ENCODE measurements around the gene GLIS2.

GLIS2 gene

DNA sequence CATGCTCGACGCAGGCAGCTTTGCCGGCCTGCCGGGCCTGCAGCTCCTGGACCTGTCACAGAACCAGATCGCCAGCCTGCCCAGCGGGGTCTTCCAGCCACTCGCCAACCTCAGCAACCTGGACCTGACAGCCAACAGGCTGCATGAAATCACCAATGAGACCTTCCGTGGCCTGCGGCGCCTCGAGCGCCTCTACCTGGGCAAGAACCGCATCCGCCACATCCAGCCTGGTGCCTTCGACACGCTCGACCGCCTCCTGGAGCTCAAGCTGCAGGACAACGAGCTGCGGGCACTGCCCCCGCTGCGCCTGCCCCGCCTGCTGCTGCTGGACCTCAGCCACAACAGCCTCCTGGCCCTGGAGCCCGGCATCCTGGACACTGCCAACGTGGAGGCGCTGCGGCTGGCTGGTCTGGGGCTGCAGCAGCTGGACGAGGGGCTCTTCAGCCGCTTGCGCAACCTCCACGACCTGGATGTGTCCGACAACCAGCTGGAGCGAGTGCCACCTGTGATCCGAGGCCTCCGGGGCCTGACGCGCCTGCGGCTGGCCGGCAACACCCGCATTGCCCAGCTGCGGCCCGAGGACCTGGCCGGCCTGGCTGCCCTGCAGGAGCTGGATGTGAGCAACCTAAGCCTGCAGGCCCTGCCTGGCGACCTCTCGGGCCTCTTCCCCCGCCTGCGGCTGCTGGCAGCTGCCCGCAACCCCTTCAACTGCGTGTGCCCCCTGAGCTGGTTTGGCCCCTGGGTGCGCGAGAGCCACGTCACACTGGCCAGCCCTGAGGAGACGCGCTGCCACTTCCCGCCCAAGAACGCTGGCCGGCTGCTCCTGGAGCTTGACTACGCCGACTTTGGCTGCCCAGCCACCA, 65.4 kb downstream of the GLIS2 start:
- in situ Hi-C loops (cut with MboI; ENCODE audit: low sequenced_read_pairs), result no loop called here

DNA sequence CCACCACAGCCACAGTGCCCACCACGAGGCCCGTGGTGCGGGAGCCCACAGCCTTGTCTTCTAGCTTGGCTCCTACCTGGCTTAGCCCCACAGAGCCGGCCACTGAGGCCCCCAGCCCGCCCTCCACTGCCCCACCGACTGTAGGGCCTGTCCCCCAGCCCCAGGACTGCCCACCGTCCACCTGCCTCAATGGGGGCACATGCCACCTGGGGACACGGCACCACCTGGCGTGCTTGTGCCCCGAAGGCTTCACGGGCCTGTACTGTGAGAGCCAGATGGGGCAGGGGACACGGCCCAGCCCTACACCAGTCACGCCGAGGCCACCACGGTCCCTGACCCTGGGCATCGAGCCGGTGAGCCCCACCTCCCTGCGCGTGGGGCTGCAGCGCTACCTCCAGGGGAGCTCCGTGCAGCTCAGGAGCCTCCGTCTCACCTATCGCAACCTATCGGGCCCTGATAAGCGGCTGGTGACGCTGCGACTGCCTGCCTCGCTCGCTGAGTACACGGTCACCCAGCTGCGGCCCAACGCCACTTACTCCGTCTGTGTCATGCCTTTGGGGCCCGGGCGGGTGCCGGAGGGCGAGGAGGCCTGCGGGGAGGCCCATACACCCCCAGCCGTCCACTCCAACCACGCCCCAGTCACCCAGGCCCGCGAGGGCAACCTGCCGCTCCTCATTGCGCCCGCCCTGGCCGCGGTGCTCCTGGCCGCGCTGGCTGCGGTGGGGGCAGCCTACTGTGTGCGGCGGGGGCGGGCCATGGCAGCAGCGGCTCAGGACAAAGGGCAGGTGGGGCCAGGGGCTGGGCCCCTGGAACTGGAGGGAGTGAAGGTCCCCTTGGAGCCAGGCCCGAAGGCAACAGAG, 66.3 kb downstream of the GLIS2 start:
- in situ Hi-C loops (cut with MboI; ENCODE audit: low sequenced_read_pairs), result no loop called here

GRCh38 chr16:4382795-4383357, 67.0 kb downstream of the GLIS2 start:
- in situ Hi-C loops (cut with MboI; ENCODE audit: low sequenced_read_pairs), result no loop called here

- in situ Hi-C loops (cut with MboI; ENCODE audit: low sequenced_read_pairs), result no loop called here
Observed at GRCh38 chr16:4383591-4384444, 68.0 kb downstream of the GLIS2 start.

DNA sequence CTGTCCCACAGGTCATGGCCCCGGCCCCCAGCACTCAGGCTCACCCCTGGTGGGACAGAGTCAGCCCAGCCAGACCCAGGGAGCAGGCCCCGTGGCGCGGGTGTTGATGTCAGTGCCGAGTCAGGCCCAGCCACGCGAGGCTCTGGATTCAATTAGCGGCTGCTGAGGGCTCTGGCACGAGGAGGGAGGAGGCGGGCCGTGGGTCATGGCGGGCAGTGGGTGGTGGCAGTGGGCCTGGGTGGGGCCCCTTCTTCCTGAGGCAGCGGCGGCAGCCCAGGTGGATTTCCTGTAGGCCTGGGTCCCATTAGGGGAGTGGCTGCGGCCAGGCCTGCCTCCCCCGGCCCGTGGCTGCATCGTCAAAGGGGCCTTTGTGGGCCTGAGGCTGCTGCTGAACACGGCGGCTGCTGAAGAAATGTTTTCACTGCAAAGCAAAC, 68.7 kb downstream of the GLIS2 start:
- in situ Hi-C loops (cut with MboI; ENCODE audit: low sequenced_read_pairs), result no loop called here

DNA sequence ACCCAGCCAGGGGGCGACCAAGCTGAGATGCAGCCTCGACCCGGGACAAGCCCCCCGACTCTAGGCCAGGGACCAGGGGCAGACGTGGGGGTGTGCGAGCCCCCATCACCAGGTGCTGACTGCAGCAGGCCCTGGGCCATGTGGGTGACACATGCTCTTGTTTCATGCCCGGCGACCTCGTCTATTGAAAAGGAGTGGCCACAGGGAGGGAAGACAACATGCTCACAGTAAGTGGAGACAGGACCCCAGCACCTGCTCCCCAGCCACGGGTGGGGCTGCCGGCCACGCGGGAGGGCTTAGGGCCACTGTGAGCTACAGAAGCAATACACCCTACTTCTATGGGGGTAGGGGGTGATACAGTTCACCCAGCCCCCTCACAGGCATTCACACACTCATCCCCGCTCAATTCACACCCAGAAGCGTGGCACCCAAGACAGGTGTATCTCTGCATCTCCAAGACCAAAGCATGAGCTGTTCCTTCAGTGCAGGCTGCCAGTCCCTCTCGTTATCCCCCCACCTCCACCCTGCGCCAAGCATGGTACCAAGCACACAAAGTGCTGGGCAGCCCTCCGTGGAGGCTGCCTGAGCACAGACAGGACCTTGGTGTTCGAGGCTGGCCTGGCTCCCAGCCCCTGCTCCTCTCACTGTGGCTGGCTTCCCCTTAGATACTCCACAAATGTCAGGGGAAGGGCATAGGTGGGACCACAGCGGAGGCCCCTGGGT, 69.4 kb downstream of the GLIS2 start:
- in situ Hi-C loops (cut with MboI; ENCODE audit: low sequenced_read_pairs), result no loop called here

- in situ Hi-C loops (cut with MboI; ENCODE audit: low sequenced_read_pairs), result no loop called here
Observed at GRCh38 chr16:4385789-4386450, 70.1 kb downstream of the GLIS2 start.

DNA sequence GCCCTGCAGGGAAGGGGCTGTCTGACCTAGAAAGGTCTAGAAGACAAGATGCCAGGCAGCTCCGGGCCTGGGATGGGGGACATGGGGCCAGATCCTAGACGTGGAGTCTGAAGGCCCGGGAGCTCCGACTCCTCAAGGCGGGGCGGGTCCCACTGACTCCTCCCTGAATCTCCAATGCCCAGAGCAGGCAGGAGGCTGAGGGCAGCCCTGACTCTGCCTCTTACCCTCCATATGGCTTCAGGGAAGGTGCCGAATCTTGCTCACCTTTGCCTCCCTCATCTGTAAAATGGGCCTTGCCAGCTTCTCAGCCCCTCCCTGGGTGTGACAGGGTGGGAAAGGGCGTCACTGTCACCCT, 70.6 kb downstream of the GLIS2 start:
- in situ Hi-C loops (cut with MboI; ENCODE audit: low sequenced_read_pairs), result no loop called here

- in situ Hi-C loops (cut with MboI; ENCODE audit: low sequenced_read_pairs), result no loop called here
Observed at GRCh38 chr16:4386951-4387565, 71.2 kb downstream of the GLIS2 start.

GRCh38 chr16:4387781-4388180, 71.9 kb downstream of the GLIS2 start:
- in situ Hi-C loops (cut with MboI; ENCODE audit: low sequenced_read_pairs), result no loop called here

- in situ Hi-C loops (cut with MboI; ENCODE audit: low sequenced_read_pairs), result no loop called here
Observed at GRCh38 chr16:4388271-4389021, 72.6 kb downstream of the GLIS2 start.

All from hTERT RPE-1 (cell line).